Measurements from ENCODE around the gene SDS.

GRCh38 chr12:113370923-113371682 lies 32.6 kb downstream of the SDS start:
- TF ChIP-seq, protein P1, sequence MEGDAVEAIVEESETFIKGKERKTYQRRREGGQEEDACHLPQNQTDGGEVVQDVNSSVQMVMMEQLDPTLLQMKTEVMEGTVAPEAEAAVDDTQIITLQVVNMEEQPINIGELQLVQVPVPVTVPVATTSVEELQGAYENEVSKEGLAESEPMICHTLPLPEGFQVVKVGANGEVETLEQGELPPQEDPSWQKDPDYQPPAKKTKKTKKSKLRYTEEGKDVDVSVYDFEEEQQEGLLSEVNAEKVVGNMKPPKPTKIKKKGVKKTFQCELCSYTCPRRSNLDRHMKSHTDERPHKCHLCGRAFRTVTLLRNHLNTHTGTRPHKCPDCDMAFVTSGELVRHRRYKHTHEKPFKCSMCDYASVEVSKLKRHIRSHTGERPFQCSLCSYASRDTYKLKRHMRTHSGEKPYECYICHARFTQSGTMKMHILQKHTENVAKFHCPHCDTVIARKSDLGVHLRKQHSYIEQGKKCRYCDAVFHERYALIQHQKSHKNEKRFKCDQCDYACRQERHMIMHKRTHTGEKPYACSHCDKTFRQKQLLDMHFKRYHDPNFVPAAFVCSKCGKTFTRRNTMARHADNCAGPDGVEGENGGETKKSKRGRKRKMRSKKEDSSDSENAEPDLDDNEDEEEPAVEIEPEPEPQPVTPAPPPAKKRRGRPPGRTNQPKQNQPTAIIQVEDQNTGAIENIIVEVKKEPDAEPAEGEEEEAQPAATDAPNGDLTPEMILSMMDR (IDR thresholded peaks at IDR 0.05; ENCODE audit: extremely low read depth in 1 of 2, insufficient read depth in 1 of 2, low read depth in 1 of 2, low read length in 2 of 2) = no peak
- no peak for TF ChIP-seq MYC (IDR thresholded peaks at IDR 0.05; ENCODE audit: low read depth, low read length)
- TF ChIP-seq POLR2A (IDR thresholded peaks at IDR 0.05; ENCODE audit: low read depth, low read length) = no peak
